IMR-90 (cell line): ENCODE data around the gene PAK6. TPM values are rescaled to one million over a fixed set of nuclear protein-coding genes. Genes with fewer than 3 reads are reported as not detected.

Experiments used
- ATAC-seq: fragments of 200-7000 bp; cut with Tn5 transposase; 2 replicates; pipeline ENCODE4 v1.9.1; 2020; ENCODE audit warnings: low read depth, mild to moderate bottlenecking, moderate library complexity
- BruUV-seq: library from RNA; stranded (reverse); fragments of 400-500 nt; replicated peaks from 2 replicates; lab custom pipeline; 2021; lab: Mats Ljungman, UMichigan
- CTCF ChIA-PET: fragments of 300-600 bp; formaldehyde crosslinking; extraction: SDS; loops from one replicate; lab custom pipeline; 2021; ENCODE audit warnings: antibody characterized with exemption; lab: Yijun Ruan, JAX
- POLR2A ChIA-PET: fragments of 300-600 bp; sonication (Branson Sonifier 250); formaldehyde crosslinking; loops from one replicate; lab custom pipeline; 2022; ENCODE audit warnings: antibody characterized with exemption; ENCODE audit not compliant: unreplicated experiment; lab: Charles Lee
- DNase-seq: peaks from one replicate; pipeline ENCODE4 v3.0.0; 2013
- H2AFZ ChIP-seq: replicated peaks from 2 replicates; pipeline ENCODE3; 2013; ENCODE audit warnings: low read length, mild to moderate bottlenecking; ENCODE audit not compliant: poor library complexity
- H2AK5ac ChIP-seq: 2 replicates; pipeline ENCODE4 v1.6.1; 2013; ENCODE audit warnings: low read depth, low read length, inconsistent platforms
- H2AK9ac ChIP-seq: replicated peaks from 2 replicates; pipeline ENCODE3; 2013; ENCODE audit warnings: mild to moderate bottlenecking, low read depth, low read length, moderate library complexity; ENCODE audit not compliant: poor library complexity
- H2BK120ac ChIP-seq: 2 replicates; pipeline ENCODE4 v1.6.1; 2013; ENCODE audit warnings: low read depth, low read length, inconsistent platforms
- H2BK15ac ChIP-seq: 3 replicates; pipeline ENCODE4 v1.6.1; 2013; ENCODE audit warnings: low read depth, low read length, inconsistent platforms
- H2BK20ac ChIP-seq: 2 replicates; pipeline ENCODE4 v1.6.1; 2013; ENCODE audit warnings: low read depth, mild to moderate bottlenecking, inconsistent platforms, low read length, moderate library complexity
- H2BK5ac ChIP-seq: 2 replicates; pipeline ENCODE4 v1.6.1; 2013; ENCODE audit warnings: mild to moderate bottlenecking, low read depth, low read length, inconsistent platforms; ENCODE audit not compliant: poor library complexity, severe bottlenecking
- H3K14ac ChIP-seq: replicated peaks from 2 replicates; pipeline ENCODE4 v1.6.1; 2013; ENCODE audit warnings: low read depth, low read length, inconsistent platforms
- H3K18ac ChIP-seq: 2 replicates; pipeline ENCODE4 v1.6.1; 2013; ENCODE audit warnings: low read depth, low read length, control low read depth
- H3K23ac ChIP-seq: 2 replicates; pipeline ENCODE4 v1.6.1; 2013; ENCODE audit warnings: low read depth, low read length, inconsistent platforms
- H3K27ac ChIP-seq: 2 replicates; pipeline ENCODE4 v1.5.1; 2013; ENCODE audit warnings: mild to moderate bottlenecking, control low read depth, low read length; ENCODE audit not compliant: insufficient read depth
- H3K27me3 ChIP-seq: 2 replicates; pipeline ENCODE4 v1.6.1; 2013; ENCODE audit warnings: low read length; ENCODE audit not compliant: control insufficient read depth, insufficient read depth
- H3K36me3 ChIP-seq: 2 replicates; pipeline ENCODE4 v1.6.1; 2013; ENCODE audit warnings: low read length, mixed read lengths; ENCODE audit not compliant: control insufficient read depth, insufficient read depth
- H3K4ac ChIP-seq: 2 replicates; pipeline ENCODE4 v1.6.1; 2013; ENCODE audit warnings: low read depth, low read length, inconsistent platforms
- H3K4me1 ChIP-seq: 2 replicates; pipeline ENCODE4 v1.6.1; 2013; ENCODE audit warnings: low read length, mixed read lengths; ENCODE audit not compliant: control insufficient read depth, insufficient read depth
- H3K4me2 ChIP-seq: 2 replicates; pipeline ENCODE4 v1.6.1; 2013; ENCODE audit warnings: low read depth, mild to moderate bottlenecking, control low read depth, low read length, moderate library complexity
- H3K4me3 ChIP-seq: 2 replicates; pipeline ENCODE4 v1.5.1; 2013; ENCODE audit warnings: low read depth, mild to moderate bottlenecking, control low read depth, low read length, moderate library complexity; ENCODE audit not compliant: insufficient read depth
- H3K56ac ChIP-seq: 2 replicates; pipeline ENCODE4 v1.6.1; 2013; ENCODE audit warnings: low read length, inconsistent platforms; ENCODE audit not compliant: insufficient read depth; ENCODE audit errors: extremely low read depth
- H3K79me1 ChIP-seq, 2 experiments: 2 replicates each; pipeline ENCODE4 v1.6.1; 2013; ENCODE audit warnings: low read length in 2 of 2, inconsistent platforms in 1 of 2, low read depth in 1 of 2
- H3K9ac ChIP-seq: 2 replicates; pipeline ENCODE4 v1.6.1; 2013; ENCODE audit warnings: low read depth, low read length, control low read depth
- H3K9me1 ChIP-seq: 2 replicates; pipeline ENCODE4 v1.6.1; 2013; ENCODE audit warnings: low read length, inconsistent platforms; ENCODE audit not compliant: insufficient read depth
- H3K9me3 ChIP-seq: 2 replicates; pipeline ENCODE4 v1.6.1; 2013; ENCODE audit warnings: low read length; ENCODE audit not compliant: control insufficient read depth, insufficient read depth
- H4K20me1 ChIP-seq: 2 replicates; pipeline ENCODE4 v1.6.1; 2013; ENCODE audit warnings: low read length, inconsistent platforms; ENCODE audit not compliant: insufficient read depth
- H4K5ac ChIP-seq: 2 replicates; pipeline ENCODE4 v1.6.1; 2013; ENCODE audit warnings: mild to moderate bottlenecking, low read depth, low read length, control low read depth
- H4K8ac ChIP-seq, 2 experiments: 2 replicates each; pipeline ENCODE4 v1.6.1; 2013; ENCODE audit warnings: low read depth in 2 of 2, low read length in 2 of 2, control low read depth in 1 of 2, inconsistent platforms in 1 of 2
- H4K91ac ChIP-seq: 2 replicates; pipeline ENCODE4 v1.6.1; 2013; ENCODE audit warnings: low read depth, low read length, inconsistent platforms; ENCODE audit not compliant: insufficient read depth
- BHLHE40 ChIP-seq: fragments of 150-350 bp; IDR thresholded peaks from 2 replicates; pipeline ENCODE4 v1.6.1; 2016; ENCODE audit warnings: mild to moderate bottlenecking, low read depth, low read length
- CEBPB ChIP-seq: IDR thresholded peaks from 2 replicates; pipeline ENCODE4 v1.6.1; 2012; ENCODE audit warnings: low read depth, low read length, improper control_type of control experiment
- CHD1 ChIP-seq: IDR thresholded peaks from 2 replicates; pipeline ENCODE4 v1.6.1; 2012; ENCODE audit warnings: low read depth, low read length, improper control_type of control experiment
- CTCF ChIP-seq: conservative IDR thresholded peaks from 2 replicates; pipeline ENCODE4 v1.5.1; 2012; ENCODE audit warnings: mild to moderate bottlenecking, low read depth, low read length, improper control_type of control experiment
- ELK1 ChIP-seq: fragments of 150-350 bp; IDR thresholded peaks from 2 replicates; pipeline ENCODE4 v1.6.1; 2016; ENCODE audit warnings: low read depth, mild to moderate bottlenecking, low read length, moderate library complexity, borderline replicate concordance
- FOS ChIP-seq: fragments of 150-350 bp; IDR thresholded peaks from 2 replicates; pipeline ENCODE4 v1.6.1; 2016; ENCODE audit warnings: low read depth, low read length
- MAFK ChIP-seq: IDR thresholded peaks from 2 replicates; pipeline ENCODE4 v1.6.1; 2012; ENCODE audit warnings: low read depth, low read length, improper control_type of control experiment
- MXI1 ChIP-seq: IDR thresholded peaks from 2 replicates; pipeline ENCODE4 v1.6.1; 2012; ENCODE audit warnings: low read depth, mild to moderate bottlenecking, low read length, moderate library complexity, borderline replicate concordance
- NFE2L2 ChIP-seq: fragments of 150-350 bp; IDR thresholded peaks from 2 replicates; pipeline ENCODE4 v1.6.1; 2016; ENCODE audit warnings: low read depth, mild to moderate bottlenecking, low read length
- POLR2A ChIP-seq: IDR thresholded peaks from 2 replicates; pipeline ENCODE4 v1.6.1; 2012; ENCODE audit warnings: mild to moderate bottlenecking, low read depth, low read length
- RCOR1 ChIP-seq: IDR thresholded peaks from 2 replicates; pipeline ENCODE4 v1.6.1; 2012; ENCODE audit warnings: mild to moderate bottlenecking, low read length, improper control_type of control experiment; ENCODE audit not compliant: insufficient replicate concordance
- RFX5 ChIP-seq: IDR thresholded peaks from 2 replicates; pipeline ENCODE4 v1.8.0; 2012; ENCODE audit warnings: low read depth, mild to moderate bottlenecking, low read length, moderate library complexity
- SMC3 ChIP-seq: fragments of 150-350 bp; IDR thresholded peaks from 2 replicates; pipeline ENCODE4 v1.6.1; 2016; ENCODE audit warnings: low read depth, mild to moderate bottlenecking, antibody characterized with exemption, low read length, moderate library complexity
- USF2 ChIP-seq: fragments of 150-350 bp; IDR thresholded peaks from 2 replicates; pipeline ENCODE4 v1.6.1; 2017; ENCODE audit warnings: mild to moderate bottlenecking, antibody characterized with exemption, low read length, low read depth
- WGBS, 2 experiments: methylation state at CpG; one replicate each; pipeline versions ENCODE4 v1.1.5 to v1.1.7; 2013; ENCODE audit warnings: missing lambda C conversion rate in 2 of 2; ENCODE audit not compliant: insufficient read length in 1 of 2; ENCODE audit errors: extremely low coverage in 2 of 2; 5-methylcytosine and 5-hydroxymethylcytosine counted together
- dilution Hi-C: fragments of 300-500 bp; cut with HindIII; formaldehyde crosslinking; loops from one replicate; pipeline ENCODE4 v1.14.3; 2018; ENCODE audit warnings: low sequenced_read_pairs; ENCODE audit not compliant: unreplicated experiment
- in situ Hi-C: fragments of 300-500 bp; cut with MboI; formaldehyde crosslinking; loops from 3 replicates; pipeline ENCODE4 v1.14.3; 2019; ENCODE audit warnings: low sequenced_read_pairs, inconsistent platforms, mixed read lengths
- intact Hi-C: fragments of 100-400 bp; cut with micrococcal nuclease; formaldehyde crosslinking; loops from 2 replicates; pipeline ENCODE4 v1.10.0; 2022
- polyA plus RNA-seq, 3 experiments: library from polyadenylated mRNA; depleted of rRNA; stranded (reverse); fragments of >200 nt; gene quantifications; 2 replicates each; pipeline ENCODE4 v1.2.3, GENCODE V29; 2012; ENCODE audit warnings: low replicate concordance in 1 of 3
- total RNA-seq: library from RNA; depleted of rRNA; stranded (reverse); fragments of >200 nt; gene quantifications from 2 replicates; pipeline ENCODE4 v1.2.3, GENCODE V29; 2012

PAK6 gene
- total and polyA plus RNA-seq, 2 of the 4 experiments (the other 2 are of a cell fraction), result 0.21 TPM; not detected in 1

DNA sequence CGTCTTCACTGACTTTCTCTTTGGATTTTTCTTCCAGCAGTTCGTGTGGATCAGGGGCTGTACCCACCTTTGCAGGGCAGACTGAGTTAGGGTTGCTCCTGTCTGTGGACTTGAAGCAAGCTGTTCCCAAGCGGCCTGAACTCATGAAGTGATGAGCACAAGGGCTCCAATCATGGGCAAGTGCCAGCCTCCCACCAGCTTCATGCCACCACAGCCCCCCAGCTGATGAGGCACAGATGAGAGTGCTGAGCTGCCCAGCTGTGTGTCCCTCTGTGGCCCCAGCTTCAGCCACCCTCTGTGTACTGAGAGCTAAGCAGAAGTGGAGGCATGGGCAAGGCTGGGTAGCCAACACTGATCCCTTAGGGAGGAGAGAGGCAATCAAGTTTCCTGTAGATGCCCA lies 72.1 kb downstream of the PAK6 start:
- Histone ChIP-seq H3K4me2 (no peak overlapping the region), H3K27ac (no peak overlapping the region), H3K4me3 (no peak overlapping the region), H2BK15ac (no peak overlapping the region), H3K18ac (no peak overlapping the region), H3K23ac (no peak overlapping the region), H3K27me3 (peaks cover 53% of the 10 kb centered on the region), H3K9ac (no peak overlapping the region), H3K56ac (no peak overlapping the region), H2AK9ac (no peak overlapping the region), H4K5ac (no peak overlapping the region), H2AFZ (no peak overlapping the region), H4K8ac (no peak overlapping the region), H4K91ac (no peak overlapping the region), H2BK20ac (no peak overlapping the region), H2BK120ac (no peak overlapping the region), H3K4ac (no peak overlapping the region), H3K36me3 (no peaks in the 10 kb centered on the region), H3K14ac (no peak overlapping the region), H2AK5ac (no peak overlapping the region), H4K20me1 (no peaks in the 10 kb centered on the region), H3K79me1 (no peaks in the 10 kb centered on the region), H3K4me1 (peaks cover 6% of the 10 kb centered on the region), H3K9me1 (no peaks in the 10 kb centered on the region), H2BK5ac (no peak overlapping the region), H3K9me3 (no peaks in the 10 kb centered on the region)
- ChIA-PET POLR2A (no interaction called here), CTCF (interaction anchor here (0.6 to 1.1 kb wide), 2 partner anchors 14 to 86 kb away, joined by 4 to 5 read pairs; no protein-coding TSS in a partner anchor)
- intact Hi-C loops (loop anchor here (1.0 to 2.0 kb wide), 2 partner anchors 32 to 94 kb away; no protein-coding TSS in a partner anchor), in situ Hi-C loops (no loop called here), dilution Hi-C loops (no loop called here)
- no TSS peak for BruUV-seq
- WGBS, 2 experiments, result 20% methylated on average over 1 of the region's 3 CpGs; no CpG with 5 or more reads in 1 of the 2 experiments
- ATAC-seq, result no peak
- DNase-seq, result no peak
- TF ChIP-seq ELK1, result no peak
- TF ChIP-seq NFE2L2, result no peak
- TF ChIP-seq MAFK, result no peak
- no peak for TF ChIP-seq MXI1
- TF ChIP-seq BHLHE40, result no peak
- no peak for TF ChIP-seq SMC3
- no peak for TF ChIP-seq POLR2A
- TF ChIP-seq CHD1, result no peak
- TF ChIP-seq CEBPB, result no peak
- TF ChIP-seq FOS, result no peak
- no peak for TF ChIP-seq RFX5
- no peak for TF ChIP-seq RCOR1
- TF ChIP-seq CTCF, result no peak
- no peak for TF ChIP-seq USF2
